Left colon (tissue), 2 donors: ENCODE data around the gene GYG1. TPM values are rescaled to one million over a fixed set of nuclear protein-coding genes. Genes with fewer than 3 reads are reported as not detected.

Source experiments
- ATAC-seq: fragments of 200-7000 bp; cut with Tn5 transposase; one replicate; pipeline ENCODE4 v1.9.1; 2020; ENCODE audit warnings: mild to moderate bottlenecking, moderate library complexity
- DNase-seq, 2 donors: peaks; one replicate each; pipeline ENCODE4 v3.0.0-alpha.2; 2020
- intact Hi-C, 2 donors: fragments of 100-400 bp; cut with DNase I in 1 of 2; cut with micrococcal nuclease in 1 of 2; formaldehyde crosslinking; loops; one replicate each; pipeline versions ENCODE4 v1.11.2 to v1.14.0; 2022; cut with DNase I, micrococcal nuclease
- long read RNA-seq: library from polyadenylated mRNA; unstranded; transcript quantifications from one replicate; pipeline ENCODE4 v2.0.0, GENCODE V29; 2021
- total RNA-seq, 2 donors: library from RNA; stranded (reverse); fragmentation: NEBNext Ultra II Directional; extraction: Animal tissue kit (Norgen Biotek cat#: 25700); gene quantifications; one replicate each; pipeline ENCODE4 v1.2.1, GENCODE V29; 2021
- donor health status: DM: no; HTN: no; CAD: no.
- donor health status: DM: yes; HTN: yes; CAD: no.

GYG1 gene
- 10 to 100 TPM; 18.5 to 31.2 TPM for total RNA-seq
- long read RNA-seq, transcript GYG1-201 (7 exons, 1,890 nt): major isoform, 28 of 34 reads
- long read RNA-seq, partial matches to known transcripts: 2 of 34 reads
- long read RNA-seq, other reads (novel, unspliced or antisense): 4 of 34 reads

DNA sequence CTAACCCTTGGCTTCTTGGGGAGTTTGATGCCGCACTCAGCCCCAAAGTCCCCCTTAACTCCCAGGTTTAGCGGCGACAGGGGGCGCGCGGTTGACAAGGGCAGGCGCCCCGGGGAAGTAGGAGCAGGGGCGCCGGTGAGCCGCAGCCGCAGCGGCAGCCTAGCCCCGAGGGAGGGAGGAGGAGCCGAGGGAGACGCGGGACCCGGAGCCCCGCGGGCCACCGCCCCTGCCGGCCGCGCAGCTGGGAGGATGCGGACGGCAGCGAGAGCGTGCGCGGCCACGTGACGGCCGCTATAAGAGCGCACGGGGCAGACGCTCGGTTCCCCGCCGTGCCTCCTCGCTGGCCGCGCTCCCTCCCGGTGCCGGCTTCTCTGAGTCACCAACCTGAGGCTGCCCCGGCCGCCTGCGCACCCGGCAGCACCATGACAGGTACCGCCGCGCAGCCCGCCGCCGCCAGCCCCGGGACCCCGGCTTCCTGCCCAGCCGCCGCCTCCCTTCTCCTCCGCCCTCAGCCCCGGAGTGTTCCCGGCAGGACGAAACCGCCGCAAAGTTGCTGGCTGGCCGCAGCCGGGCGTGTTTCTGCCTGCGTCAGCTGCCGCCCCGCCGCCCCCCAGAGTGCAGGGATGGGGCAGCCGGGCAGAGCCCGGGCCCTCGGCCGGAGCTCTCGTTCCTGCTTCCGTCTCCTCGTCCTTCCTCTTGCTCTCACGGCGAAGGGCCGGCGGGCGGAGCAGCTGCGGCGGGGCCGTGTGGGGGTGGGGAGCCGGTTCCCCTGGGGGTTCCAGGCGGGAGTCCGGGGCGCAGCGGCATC lies at the start of gene GYG1:
Gene GYG1 (plus strand): TSS at position 322 of the 808 bp plus-strand sequence. CDS start 101 bp downstream, at position 423.
- intact Hi-C loops: no loop called here
- peak; percentile 94 for ATAC-seq
- peak; percentile 79 to 85 for DNase-seq

DNA sequence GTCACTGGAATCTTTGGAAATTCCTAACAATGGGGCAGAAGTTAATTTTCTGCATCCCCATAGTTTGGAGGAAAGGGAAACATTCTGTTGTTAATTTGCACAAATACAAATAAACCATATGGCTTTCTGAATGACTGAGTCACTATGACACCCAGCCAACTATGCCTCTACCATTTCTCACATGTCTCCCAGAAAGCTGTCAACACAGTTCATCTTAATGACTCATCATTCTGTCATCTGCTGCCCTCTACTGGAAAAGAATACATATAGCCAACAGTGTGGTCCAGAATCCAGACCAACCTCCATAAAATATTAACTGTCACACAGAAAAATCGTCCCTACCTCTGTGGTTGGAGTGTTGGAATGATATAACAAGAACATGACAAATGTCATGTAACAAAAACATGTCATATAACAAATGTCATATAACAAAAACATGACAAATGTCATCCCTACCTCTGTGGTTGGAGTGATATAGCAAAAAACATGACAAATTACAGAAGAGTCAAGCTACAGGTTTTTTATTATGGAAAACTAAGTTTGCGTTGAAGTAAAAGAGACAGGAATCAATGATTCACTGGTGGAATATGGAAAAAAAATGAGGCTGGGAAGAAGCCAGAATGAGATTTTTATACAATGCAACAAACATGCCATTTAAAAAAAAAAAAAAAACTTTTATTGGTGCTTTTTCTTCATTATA lies 47.7 kb upstream of the GYG1 start:
- intact Hi-C loops: loop anchor here (5.0 to 10.0 kb wide), 4 partner anchors 79 to 629 kb away; partner anchors contain the start of gene CPA3 (in 1 of the 2)
- ATAC-seq: peak; percentile 52
- DNase-seq: no peak

DNA sequence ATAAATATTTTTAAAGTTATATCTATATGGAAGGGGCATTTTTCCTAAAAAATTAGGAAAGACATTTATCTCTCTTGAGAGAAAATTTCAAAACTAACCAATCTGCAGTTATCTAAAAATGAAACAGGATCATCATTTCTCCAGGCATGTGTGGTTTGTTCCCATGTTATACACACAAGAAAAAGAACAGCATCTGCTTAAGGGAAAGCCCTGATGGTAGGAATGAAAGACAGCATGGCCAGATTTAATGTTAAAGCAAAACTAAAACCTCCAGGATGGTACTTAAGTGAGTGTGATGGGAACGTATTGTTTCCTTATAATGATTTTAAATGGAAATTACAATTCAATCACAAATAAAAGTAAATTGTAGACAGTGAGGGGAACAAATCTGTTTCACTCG lies 46.2 kb upstream of the GYG1 start:
- no peak for ATAC-seq
- intact Hi-C loops: loop anchor here (10.0 kb wide), 3 partner anchors 80 to 630 kb away; partner anchors contain the start of gene CPA3 (in 1 of the 2)
- DNase-seq: no peak

DNA sequence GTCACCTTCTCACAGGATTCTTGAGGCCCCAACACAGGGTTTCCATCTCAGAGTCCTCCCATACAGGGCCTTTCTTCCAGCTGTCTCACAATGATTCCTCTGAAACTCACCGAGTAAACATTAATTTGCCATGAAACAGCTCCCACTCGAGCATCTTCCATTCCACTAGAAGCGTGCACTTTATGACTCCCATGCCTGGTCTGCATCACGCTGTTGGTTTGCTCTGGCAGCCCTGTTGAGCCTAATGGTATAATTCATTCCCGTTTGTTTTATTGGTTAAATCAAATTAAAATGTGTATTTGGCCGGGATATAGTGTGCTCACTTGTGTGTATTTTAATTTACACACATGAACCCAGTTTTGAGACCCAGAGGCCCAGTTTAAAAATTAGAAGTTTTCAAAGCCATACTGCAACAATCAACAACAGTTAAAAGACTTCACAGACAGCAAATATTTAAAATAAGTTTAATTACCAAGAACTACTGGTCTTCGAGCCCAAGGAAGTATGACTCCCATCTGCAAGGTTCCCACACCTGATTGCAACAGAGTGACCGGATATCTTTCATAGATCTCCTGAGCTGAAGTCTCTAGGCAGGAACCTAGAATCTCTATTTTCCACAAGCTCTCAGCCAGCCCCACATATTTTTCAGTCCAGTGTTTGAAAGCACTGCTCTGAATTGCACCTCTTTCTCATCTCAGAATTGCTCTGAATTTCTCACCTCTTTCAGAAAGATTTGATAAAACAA lies 42.3 kb upstream of the GYG1 start:
- DNase-seq: no peak
- no peak for ATAC-seq
- intact Hi-C loops: loop anchor here (10.0 kb wide), 3 partner anchors 84 to 634 kb away; partner anchors contain the start of gene CPA3 (in 1 of the 2)

DNA sequence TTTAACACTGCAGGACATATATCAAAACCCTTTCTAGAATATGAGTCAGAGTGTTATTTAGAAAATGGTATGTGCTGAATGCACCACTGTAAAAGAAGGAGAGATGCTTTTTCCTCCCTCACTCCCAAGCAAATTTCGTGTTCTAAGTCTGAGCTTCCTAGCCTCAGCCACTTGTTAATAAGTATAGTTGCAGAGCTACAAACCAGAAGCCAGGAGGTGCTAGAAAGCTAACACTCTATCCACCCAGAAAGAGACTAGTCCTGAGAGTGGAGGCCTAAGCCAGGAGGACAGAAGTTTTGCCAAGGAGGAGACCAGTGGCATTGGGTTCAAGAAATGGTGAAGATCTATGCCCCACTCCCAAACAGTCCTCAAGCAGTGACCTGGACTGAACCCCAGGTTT lies 40.5 kb upstream of the GYG1 start:
- ATAC-seq: no peak
- DNase-seq: no peak
- intact Hi-C loops: loop anchor here (10.0 kb wide), 2 partner anchors 164 to 314 kb away; no protein-coding TSS in a partner anchor

DNA sequence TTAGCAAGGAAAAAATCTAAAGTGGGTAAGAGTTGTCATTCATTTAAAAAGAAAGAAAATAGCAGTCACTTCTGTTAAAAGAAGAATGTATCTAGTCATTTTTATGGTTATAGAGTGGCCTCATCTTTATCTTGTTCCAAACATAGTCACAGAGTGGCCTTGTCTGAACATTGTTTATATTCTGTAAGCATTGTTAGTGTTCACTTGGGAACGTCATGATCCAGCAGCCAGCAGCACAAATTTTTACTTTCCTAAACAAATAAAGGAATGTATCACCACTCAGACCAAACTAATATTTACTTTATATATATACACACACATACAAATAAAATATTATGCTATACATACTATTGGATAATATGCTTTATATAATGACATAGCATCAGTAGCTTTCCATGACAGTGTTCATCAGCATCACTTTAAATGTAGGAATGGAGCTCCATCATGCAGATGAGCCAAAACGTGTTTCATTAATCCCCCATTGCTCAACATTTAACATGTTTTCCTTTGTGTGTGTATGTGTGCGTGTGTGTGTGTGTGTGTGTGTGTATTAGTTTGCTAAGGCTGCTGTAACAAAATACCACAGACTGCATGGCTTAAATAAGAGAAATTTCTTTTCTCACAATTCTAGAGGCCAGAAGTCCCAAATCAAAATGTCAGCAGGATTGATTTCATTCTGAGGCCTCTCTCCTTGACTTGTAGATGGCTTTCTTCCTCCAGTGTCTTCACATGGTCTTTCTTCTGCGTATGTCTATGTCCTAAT lies 39.6 kb upstream of the GYG1 start:
- DNase-seq (no peak), ATAC-seq (no peak)
- intact Hi-C loops: loop anchor here (10.0 kb wide), 2 partner anchors 163 to 313 kb away; no protein-coding TSS in a partner anchor

DNA sequence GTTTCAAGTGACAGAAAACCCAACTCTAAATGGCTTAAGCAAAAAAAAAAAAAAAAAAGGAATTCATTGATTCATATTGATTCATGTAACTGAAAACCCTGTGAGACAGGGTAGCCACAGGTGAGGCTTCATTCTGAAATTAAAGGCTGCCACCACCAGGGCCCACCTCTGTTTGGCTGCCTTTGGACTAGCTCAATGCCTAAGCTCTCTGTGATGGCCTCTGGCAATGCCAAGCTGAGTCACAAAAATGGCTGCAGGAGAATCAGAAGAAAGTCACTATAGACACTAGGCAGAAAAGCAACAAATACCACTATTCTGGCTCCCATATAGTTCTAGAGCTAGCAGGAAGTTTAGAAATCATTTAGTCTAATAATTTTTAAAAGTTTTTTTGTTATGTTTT lies 38.2 kb upstream of the GYG1 start:
- intact Hi-C loops: loop anchor here (10.0 kb wide), 2 partner anchors 162 to 312 kb away; no protein-coding TSS in a partner anchor
- ATAC-seq (no peak), DNase-seq (no peak)

DNA sequence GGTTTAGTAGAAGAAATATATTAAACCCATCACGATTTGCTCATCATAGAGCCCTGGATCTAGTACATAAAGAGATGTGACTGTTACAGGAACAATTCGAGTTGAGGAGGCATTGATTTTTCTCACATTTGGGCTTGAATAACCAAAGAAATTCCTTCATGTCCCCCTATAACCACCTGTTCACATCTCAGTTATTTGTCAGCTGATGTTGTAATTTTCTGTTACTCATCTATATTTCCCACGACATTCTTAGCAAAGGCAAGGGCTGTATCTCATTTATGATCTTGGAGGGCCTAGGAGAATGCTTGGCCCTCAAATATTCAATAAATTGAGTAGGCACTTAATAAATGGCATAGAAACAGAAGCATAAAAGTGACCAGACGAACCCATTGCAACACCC lies 36.4 kb upstream of the GYG1 start:
- intact Hi-C loops: loop anchor here (5.0 to 10.0 kb wide), 3 partner anchors 160 to 317 kb away; no protein-coding TSS in a partner anchor
- ATAC-seq: no peak
- no peak for DNase-seq

DNA sequence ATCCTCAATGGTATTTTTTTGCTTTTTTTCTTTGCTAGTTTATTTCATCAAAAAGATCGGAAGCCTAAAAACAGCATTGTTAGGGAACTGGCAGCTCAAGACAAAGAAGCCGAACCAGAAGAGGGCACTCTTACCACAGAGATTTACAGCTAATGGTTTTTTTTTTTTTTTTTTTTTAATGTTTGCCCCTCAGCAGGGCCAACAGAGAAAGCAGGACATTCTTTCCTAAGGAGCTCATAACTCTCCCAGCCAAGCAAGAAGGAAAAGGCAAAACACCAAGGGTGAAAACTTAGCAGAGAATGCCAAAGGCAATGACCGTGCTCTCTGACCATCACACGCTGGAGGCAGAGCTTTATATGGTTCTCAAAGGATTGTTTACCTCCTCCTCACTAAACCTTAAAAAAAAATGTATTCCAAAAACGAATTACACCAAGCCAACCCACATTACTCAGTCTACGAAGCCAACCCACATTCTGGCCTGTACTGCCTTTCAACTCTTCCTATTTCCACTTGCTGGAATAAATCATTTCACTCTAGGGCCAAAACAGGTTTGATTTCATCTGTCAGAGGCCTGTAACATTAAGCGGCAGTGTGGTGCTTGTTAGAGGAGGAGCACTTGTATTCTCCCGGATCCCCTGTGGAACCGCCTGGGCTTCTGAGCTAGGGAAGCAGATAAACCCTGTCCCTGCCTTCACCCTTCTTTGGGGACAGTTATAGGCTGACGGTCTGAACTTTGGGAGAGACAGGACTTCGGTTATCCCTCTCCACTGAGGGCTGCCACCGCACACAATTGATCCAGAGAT lies 35.6 kb upstream of the GYG1 start:
- intact Hi-C loops: loop anchor here (5.0 to 10.0 kb wide), 3 partner anchors 159 to 317 kb away; no protein-coding TSS in a partner anchor
- ATAC-seq: peak; percentile 53
- DNase-seq: peak; percentile 15 to 44

DNA sequence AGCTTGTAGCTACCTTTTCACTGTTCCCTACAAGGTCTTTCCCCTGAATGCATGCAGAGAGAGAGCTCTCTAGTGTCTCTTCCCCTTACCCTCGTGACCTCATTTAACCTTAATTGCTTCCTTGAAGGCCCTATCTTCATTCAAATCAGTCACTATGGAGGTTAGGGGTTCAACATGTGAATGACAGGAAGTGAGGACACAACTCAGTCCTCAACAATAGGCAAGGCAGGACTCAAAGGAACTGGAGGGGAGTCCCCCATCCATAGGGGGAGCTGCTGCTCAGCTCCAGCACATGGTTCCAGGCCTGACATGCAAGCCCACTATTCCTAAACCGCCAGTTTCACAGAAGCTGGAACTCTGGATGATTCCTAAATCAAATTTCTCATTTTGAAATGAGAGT lies 33.8 kb upstream of the GYG1 start:
- intact Hi-C loops: loop anchor here (5.0 to 10.0 kb wide), 3 partner anchors 157 to 315 kb away; no protein-coding TSS in a partner anchor
- ATAC-seq: no peak

DNA sequence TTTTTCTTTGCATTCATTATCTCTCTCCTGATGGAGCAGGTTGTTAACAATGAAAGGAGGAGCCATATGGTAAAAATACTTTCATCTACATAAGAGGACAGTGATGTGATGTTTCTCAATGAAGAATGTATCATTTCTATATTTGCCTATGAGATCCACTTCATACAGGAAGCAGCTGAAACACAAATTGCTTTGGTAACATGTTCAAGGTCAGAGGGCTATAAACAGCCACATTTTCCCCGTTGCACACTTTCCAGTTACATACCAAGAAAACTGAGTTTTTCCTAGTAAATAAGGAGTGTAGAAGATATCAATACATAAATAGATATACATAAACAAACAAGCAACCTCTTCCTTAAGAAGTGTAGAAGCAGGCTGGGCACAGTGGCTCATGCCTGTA lies 32.6 kb upstream of the GYG1 start:
- intact Hi-C loops: loop anchor here (5.0 to 10.0 kb wide), 3 partner anchors 156 to 314 kb away; no protein-coding TSS in a partner anchor
- peak; percentile 37 for ATAC-seq

More for the DNA sequence above, 33.8 kb upstream of the GYG1 start:
- DNase-seq: no peak

DNA sequence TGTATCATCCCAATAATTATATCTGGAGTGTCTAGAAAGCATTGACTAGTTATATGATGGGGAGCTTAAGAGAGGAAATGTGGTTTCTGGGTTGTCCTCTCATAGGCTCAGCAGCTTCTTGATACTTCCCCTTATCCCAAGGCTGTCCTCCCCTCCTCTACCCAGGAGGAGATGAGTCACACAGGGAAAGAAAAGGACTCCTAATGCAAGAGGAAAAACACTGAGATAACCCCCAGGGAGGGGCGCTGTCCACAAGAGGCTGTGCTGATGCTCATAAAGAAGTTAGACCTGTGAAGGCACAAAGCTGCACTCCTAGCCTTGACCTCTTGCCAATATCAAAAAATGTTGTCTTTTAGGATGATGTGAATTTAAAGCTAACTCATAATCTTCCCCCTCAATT lies 28.8 kb upstream of the GYG1 start:
- DNase-seq: no peak
- intact Hi-C loops: no loop called here
- peak; percentile 37 for ATAC-seq

More for the DNA sequence above, 32.6 kb upstream of the GYG1 start:
- DNase-seq: no peak

DNA sequence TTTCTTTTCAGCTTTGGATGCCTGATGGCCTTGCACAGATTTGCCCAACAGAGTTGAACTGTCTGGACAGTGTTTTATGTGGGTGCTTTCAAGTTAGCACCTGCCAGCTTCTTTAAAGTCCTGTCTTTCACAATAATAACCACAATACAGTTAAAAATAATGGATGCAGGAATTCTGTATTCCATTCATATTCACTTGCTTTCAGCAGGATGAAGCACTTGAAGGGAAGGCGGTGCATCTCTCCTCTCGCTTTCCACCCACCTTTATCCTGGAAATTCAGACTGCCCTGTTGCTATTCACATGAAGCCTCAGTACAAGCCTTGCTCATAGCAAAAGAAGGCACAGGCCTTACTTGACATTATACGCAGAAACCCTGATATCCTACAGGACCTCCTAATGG lies 26.5 kb upstream of the GYG1 start:
- intact Hi-C loops: no loop called here
- DNase-seq: no peak
- ATAC-seq: no peak

DNA sequence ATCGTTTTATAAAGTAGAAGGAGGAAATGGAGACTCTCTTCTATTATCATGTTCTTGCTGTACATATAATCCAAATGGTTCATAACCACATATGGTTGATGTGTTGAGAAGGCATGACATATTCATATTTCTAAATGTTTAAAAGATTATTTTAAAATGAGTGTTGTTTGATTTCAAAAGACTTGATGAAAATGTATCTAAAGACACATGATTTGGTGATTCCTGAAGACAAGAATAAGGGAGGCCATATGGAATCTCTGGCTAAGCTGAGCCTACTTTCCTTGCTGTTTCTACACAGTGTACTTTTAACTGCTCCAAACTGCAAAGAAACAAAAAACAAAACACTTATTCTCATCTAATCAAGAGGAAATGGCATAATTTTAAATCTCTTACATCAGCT lies 23.0 kb upstream of the GYG1 start:
- no peak for ATAC-seq
- intact Hi-C loops: no loop called here
- no peak for DNase-seq

DNA sequence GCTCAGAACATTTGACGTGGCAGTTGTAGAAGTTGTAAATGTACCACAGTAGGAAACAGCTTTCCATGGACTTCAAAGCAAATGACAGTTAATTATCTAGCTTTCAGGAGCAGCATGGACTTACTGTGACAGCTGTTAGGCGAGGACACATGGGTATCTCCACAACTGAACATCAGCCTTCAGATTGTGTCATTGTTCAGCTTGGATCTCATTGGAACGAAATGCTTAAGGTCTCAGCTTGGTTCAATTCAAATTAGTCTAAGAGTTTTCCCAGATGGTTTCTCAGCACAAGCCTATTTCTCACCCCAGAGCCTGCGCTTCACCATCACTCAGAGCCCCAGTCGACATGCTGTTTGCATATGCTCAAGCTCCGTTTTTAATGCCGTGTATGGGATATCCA lies 21.1 kb upstream of the GYG1 start:
- intact Hi-C loops: no loop called here

DNA sequence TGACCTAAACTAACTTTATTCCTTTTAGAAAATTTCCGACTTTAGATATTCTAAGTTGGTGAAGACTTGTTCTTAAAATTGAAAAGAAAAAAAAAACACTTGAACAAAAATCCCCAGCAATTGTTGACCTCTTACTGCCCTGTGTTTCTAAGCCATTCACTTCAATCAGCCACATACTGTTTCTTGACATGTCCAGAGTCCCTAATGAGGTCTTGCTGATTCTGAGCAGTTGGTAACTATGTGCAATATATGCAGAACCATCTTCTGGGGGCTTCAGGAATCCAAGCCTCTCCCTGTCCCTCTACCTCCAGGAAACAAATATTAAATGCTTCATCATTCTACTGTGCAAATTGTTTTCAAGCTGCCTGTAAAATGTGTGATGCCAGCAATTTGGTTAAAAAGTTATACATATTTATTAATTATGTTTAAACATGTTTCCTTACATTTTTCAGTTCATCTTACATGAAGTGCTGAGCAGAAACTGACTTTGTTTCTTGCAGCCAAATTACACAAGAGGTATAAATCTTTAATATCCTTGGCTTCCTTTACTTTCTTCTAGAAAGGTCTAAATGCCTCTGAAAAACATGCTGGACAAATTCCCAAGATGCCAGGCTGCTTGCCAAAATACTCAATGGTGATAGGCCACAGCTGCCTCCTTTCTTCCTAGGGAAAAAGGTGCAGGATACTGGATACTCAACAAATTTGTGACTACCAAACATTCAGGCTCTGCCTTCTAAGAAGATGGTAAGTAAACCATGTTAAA lies 19.8 kb upstream of the GYG1 start:
- DNase-seq (no peak), ATAC-seq (no peak)
- intact Hi-C loops: no loop called here

More for the DNA sequence above, 21.1 kb upstream of the GYG1 start:
- DNase-seq: no peak
- ATAC-seq: no peak
